ENCODE measurements around the gene ARHGAP4.

DNA sequence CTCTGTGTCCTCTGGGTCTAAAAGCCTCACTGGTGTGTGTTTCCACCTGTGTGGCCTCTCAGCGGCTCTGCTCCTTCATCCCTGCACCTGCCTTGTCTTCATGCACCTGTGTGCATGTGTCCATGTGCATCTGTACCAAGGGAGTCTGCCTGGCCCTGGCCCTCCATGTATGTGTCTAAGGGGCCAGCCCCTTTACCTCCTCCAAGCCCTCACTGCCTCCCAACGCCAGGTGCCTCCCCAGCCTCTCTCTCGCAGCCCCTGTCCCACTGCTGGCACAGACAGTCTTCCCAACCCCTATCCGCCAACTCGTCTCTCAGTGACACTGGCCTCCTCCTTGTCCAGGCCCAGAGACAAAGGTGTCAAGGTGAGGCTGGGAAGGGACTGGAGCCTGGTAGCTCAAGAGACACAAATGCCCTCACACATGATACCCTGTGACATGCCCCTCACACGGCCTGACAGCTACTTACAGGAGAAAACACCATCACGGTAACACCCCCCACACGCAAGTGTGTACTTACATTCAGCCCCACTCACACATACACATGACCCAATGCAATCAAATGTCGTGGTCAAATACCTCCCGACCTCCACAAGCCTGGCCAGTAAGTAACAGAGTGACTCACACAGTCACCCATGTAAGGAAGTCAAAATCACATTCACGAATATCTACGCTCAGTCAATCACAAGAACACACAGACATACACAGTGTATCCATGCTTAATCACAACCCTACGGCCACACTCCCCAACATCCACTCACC, 51.5 kb downstream of the ARHGAP4 start:
- TF ChIP-seq, protein P1, sequence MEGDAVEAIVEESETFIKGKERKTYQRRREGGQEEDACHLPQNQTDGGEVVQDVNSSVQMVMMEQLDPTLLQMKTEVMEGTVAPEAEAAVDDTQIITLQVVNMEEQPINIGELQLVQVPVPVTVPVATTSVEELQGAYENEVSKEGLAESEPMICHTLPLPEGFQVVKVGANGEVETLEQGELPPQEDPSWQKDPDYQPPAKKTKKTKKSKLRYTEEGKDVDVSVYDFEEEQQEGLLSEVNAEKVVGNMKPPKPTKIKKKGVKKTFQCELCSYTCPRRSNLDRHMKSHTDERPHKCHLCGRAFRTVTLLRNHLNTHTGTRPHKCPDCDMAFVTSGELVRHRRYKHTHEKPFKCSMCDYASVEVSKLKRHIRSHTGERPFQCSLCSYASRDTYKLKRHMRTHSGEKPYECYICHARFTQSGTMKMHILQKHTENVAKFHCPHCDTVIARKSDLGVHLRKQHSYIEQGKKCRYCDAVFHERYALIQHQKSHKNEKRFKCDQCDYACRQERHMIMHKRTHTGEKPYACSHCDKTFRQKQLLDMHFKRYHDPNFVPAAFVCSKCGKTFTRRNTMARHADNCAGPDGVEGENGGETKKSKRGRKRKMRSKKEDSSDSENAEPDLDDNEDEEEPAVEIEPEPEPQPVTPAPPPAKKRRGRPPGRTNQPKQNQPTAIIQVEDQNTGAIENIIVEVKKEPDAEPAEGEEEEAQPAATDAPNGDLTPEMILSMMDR (IDR thresholded peaks at IDR 0.05): no peak
- TF ChIP-seq POLR2AphosphoS5 (IDR thresholded peaks at IDR 0.05) (no peak), POLR2A (IDR thresholded peaks at IDR 0.05) (no peak), EP300 (IDR thresholded peaks at IDR 0.05) (no peak)
